Retinal pigment epithelial cell (primary cell): ENCODE data around the gene PACSIN2.

Experiments
- DNase-seq: peaks from one replicate; pipeline ENCODE4 v3.0.0-alpha.2; 2010; ENCODE audit warnings: low read depth
- H3K4me3 ChIP-seq: 2 replicates; pipeline ENCODE4 v1.5.1; 2011; ENCODE audit warnings: mild to moderate bottlenecking, low read length, control low read depth, moderate library complexity
- CTCF ChIP-seq: conservative IDR thresholded peaks from 2 replicates; pipeline ENCODE4 v1.5.1; 2011; ENCODE audit warnings: low read depth, low read length, control low read depth, inconsistent platforms

The PACSIN2 gene

DNA sequence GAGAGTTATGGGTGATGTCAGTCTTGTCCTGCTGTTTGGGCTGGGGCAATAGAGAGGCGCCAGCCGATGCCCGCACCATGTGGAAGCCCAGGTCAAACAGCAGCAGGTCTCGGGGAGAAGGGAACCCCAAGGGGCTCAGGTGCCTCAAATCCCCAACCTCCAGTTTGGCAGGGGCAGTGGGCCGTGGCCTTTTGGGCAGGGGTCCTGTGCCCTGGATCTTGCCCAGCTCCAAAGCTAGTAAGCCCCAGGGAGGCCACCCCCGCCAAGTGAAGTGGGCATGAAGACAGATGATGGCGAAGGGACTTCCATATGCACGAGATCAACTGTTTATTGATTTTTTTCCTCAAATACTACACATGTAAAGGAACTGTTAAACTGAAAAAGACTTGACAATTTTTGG, 145.5 kb downstream of the PACSIN2 start:
- TF ChIP-seq CTCF, result no peak
- no peak overlapping the region for H3K4me3 ChIP-seq
- no peak for DNase-seq

GRCh38 chr22:42868751-42869251, 146.1 kb downstream of the PACSIN2 start:
- no peak for DNase-seq
- H3K4me3 ChIP-seq, result no peak overlapping the region
- TF ChIP-seq CTCF, result no peak

DNA sequence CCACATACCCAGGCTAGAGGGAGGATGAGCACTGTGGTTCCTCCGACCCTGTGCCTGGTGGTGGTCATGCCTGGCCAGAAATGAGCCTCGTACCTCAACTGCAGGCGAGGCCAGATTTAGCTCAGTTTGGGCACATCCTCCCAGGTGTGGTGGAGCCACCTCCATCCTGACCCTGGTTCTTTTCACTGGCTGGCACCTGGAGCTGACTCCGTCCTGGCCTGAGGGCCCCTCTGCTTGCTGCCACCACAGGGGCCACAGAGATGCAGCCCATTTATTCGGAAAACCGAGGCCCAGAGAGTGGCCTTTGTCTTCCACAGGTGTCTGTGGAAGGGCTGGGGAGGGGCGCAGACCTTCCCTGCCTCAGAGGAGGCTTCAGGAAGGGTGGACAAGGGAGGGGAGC, 148.8 kb downstream of the PACSIN2 start:
- no peak for TF ChIP-seq CTCF
- H3K4me3 ChIP-seq, result no peak overlapping the region

DNA sequence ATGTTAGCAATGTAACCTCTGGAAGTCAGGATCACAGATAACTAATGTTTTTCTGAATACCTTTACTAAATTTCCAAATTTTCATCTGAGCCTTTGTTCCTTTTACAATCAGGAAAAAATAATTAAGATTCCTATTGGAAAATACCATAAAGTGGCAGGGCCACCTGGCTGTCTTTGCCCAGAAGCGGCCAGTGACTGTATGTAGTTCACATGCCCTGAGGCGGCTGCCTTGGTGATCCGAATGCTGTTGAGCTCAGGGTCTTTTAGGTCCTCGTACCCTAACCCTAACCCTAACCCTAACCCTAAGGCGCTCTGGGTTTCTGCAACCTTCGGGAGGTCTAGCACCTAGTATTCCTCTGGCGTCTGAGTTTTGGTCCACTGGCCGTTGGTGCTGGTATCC, 149.4 kb downstream of the PACSIN2 start:
- no peak for TF ChIP-seq CTCF
- no peak overlapping the region for H3K4me3 ChIP-seq
- no peak for DNase-seq

More for the DNA sequence above, 148.8 kb downstream of the PACSIN2 start:
- DNase-seq, result no peak

DNA sequence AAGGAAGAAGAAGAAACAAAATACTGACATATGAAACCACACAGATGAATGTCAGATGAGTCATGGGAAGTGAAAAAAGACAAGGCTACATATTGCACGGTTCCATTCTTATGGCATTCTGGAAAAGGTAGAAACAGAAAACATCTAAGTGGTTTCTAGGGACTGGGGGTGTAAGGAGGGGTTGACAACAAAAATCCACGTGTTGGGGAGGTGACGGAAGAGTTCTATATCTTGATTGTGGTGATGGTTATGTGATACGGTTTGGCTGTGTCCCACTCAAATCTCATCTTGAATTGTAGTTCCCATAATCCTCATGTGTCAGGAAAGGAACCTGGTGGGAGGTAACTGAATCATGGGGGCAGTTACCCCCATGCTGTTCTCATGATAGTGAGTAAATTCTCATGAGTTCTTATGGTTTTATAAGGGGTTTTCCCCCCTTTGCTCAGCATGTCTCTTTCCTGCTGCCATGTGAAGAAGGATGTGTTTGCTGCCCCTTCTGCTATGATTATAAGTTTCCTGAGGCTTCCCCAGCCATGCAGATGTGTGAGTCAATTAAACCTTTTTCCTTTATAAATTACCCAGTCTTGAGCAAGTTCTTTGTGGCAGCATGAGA, 151.5 kb downstream of the PACSIN2 start:
- no peak for TF ChIP-seq CTCF

GRCh38 chr22:42862045-42862734, 152.8 kb downstream of the PACSIN2 start:
- no peak for TF ChIP-seq CTCF

More for the DNA sequence above, 151.5 kb downstream of the PACSIN2 start:
- no peak overlapping the region for H3K4me3 ChIP-seq
- no peak for DNase-seq

GRCh38 chr22:42860968-42861367, 154.0 kb downstream of the PACSIN2 start:
- DNase-seq, result no peak
- TF ChIP-seq CTCF, result no peak
- no peak overlapping the region for H3K4me3 ChIP-seq

More at GRCh38 chr22:42862045-42862734, 152.8 kb downstream of the PACSIN2 start:
- H3K4me3 ChIP-seq, result no peak overlapping the region
- DNase-seq, result no peak
